CD14-positive monocyte (primary cell): ENCODE results near the gene SART1. TPM values are rescaled to one million over a fixed set of nuclear protein-coding genes. Genes with fewer than 3 reads are reported as not detected.

Experiments
- DNase-seq, 3 donors: peaks; one replicate each; pipeline ENCODE4 v3.0.0-alpha.2; 2011 to 2022
- H2AFZ ChIP-seq: 2 replicates; pipeline ENCODE4 v1.6.0; 2012; ENCODE audit warnings: mild to moderate bottlenecking, low read depth, low read length, inconsistent platforms; ENCODE audit not compliant: insufficient read depth, poor library complexity, severe bottlenecking
- H3K27ac ChIP-seq, 2 donors: 1 replicate in 1 of 2; 2 replicates in 1 of 2; pipeline ENCODE4 v1.5.1; 2012 to 2013; ENCODE audit warnings: low read length in 2 of 2, control low read depth in 1 of 2, inconsistent platforms in 1 of 2, low read depth in 1 of 2, mild to moderate bottlenecking in 1 of 2
- H3K27me3 ChIP-seq, 2 donors: one replicate each; pipeline versions ENCODE4 v1.6.0 to v1.6.1; 2011 to 2013; ENCODE audit warnings: low read length in 2 of 2; ENCODE audit not compliant: control insufficient read depth in 2 of 2, insufficient read depth in 2 of 2
- H3K36me3 ChIP-seq, 2 donors: replicated peaks in 1 of 2; 1 replicate in 1 of 2; 2 replicates in 1 of 2; pipeline versions ENCODE4 v1.5.1 to v1.6.1; 2012 to 2013; ENCODE audit warnings: low read length in 2 of 2, control low read depth in 1 of 2, inconsistent platforms in 1 of 2, mild to moderate bottlenecking in 1 of 2; ENCODE audit not compliant: insufficient read depth in 2 of 2, control insufficient read depth in 1 of 2
- H3K4me1 ChIP-seq, 2 donors: 1 replicate in 1 of 2; 2 replicates in 1 of 2; pipeline versions ENCODE4 v1.5.1 to v1.6.1; 2012 to 2013; ENCODE audit warnings: low read length in 2 of 2, control low read depth in 1 of 2, inconsistent platforms in 1 of 2, mild to moderate bottlenecking in 1 of 2, moderate library complexity in 1 of 2; ENCODE audit not compliant: insufficient read depth in 2 of 2, control insufficient read depth in 1 of 2
- H3K4me2 ChIP-seq: replicated peaks from 2 replicates; pipeline ENCODE3; 2012; ENCODE audit warnings: low read length, moderate library complexity, mild to moderate bottlenecking; ENCODE audit not compliant: poor library complexity, severe bottlenecking; ENCODE audit errors: extremely low read depth
- H3K4me3 ChIP-seq, 3 experiments: fragments of 200-600 bp in 1 of 3; sonication (generic) in 1 of 3; replicated peaks in 1 of 3; 1 replicate in 2 of 3; 2 replicates in 1 of 3; pipeline ENCODE4 v1.5.1; 2011 to 2013; ENCODE audit warnings: low read length in 3 of 3, mild to moderate bottlenecking in 3 of 3, control low read depth in 2 of 3, low read depth in 2 of 3, inconsistent platforms in 1 of 3, moderate library complexity in 1 of 3
- H3K79me2 ChIP-seq: 2 replicates; pipeline ENCODE4 v1.6.0; 2012; ENCODE audit warnings: mild to moderate bottlenecking, control low read depth, inconsistent platforms, low read length, moderate library complexity; ENCODE audit not compliant: insufficient read depth
- H3K9ac ChIP-seq: 2 replicates; pipeline ENCODE4 v1.6.0; 2017; ENCODE audit warnings: low read length, mild to moderate bottlenecking; ENCODE audit not compliant: insufficient read depth, poor library complexity, severe bottlenecking
- H3K9me3 ChIP-seq, 2 donors: replicated peaks in 1 of 2; 1 replicate in 1 of 2; 2 replicates in 1 of 2; pipeline versions ENCODE4 v1.5.1 to v1.6.1; 2012 to 2013; ENCODE audit warnings: low read length in 2 of 2, control low read depth in 1 of 2; ENCODE audit not compliant: control insufficient read depth in 1 of 2, insufficient read depth in 1 of 2
- H4K20me1 ChIP-seq: 2 replicates; pipeline ENCODE4 v1.6.0; 2012; ENCODE audit warnings: mild to moderate bottlenecking, low read length, control low read depth, moderate library complexity; ENCODE audit not compliant: insufficient read depth
- H3K27ac Mint-ChIP-seq, 7 donors: one replicate each; pipeline ENCODE4 v1.8.0; 2020; ENCODE audit warnings: mild to moderate bottlenecking in 7 of 7, mixed read lengths in 7 of 7, moderate library complexity in 6 of 7, inconsistent platforms in 2 of 7
- H3K27me3 Mint-ChIP-seq, 3 donors: one replicate each; pipeline ENCODE4 v1.8.0; 2021 to 2022; ENCODE audit warnings: low read depth in 3 of 3, mild to moderate bottlenecking in 3 of 3, mixed read lengths in 3 of 3, moderate library complexity in 3 of 3, inconsistent platforms in 1 of 3
- H3K36me3 Mint-ChIP-seq, 2 donors: one replicate each; pipeline ENCODE4 v1.8.0; 2020; ENCODE audit warnings: mixed read lengths in 2 of 2, inconsistent platforms in 1 of 2, mild to moderate bottlenecking in 1 of 2
- H3K4me1 Mint-ChIP-seq: one replicate; pipeline ENCODE4 v1.8.0; 2020; ENCODE audit warnings: mild to moderate bottlenecking, mixed read lengths
- H3K4me3 Mint-ChIP-seq, 2 donors: one replicate each; pipeline ENCODE4 v1.8.0; 2020; ENCODE audit warnings: mild to moderate bottlenecking in 2 of 2, mixed read lengths in 2 of 2, moderate library complexity in 1 of 2
- H3K9me3 Mint-ChIP-seq, 7 donors: one replicate each; pipeline ENCODE4 v1.8.0; 2020 to 2022; ENCODE audit warnings: mixed read lengths in 7 of 7, mild to moderate bottlenecking in 6 of 7, moderate library complexity in 6 of 7, inconsistent platforms in 2 of 7
- CTCF ChIP-seq: fragments of 200-600 bp; IDR thresholded peaks from one replicate; pipeline ENCODE4 v1.8.0; 2022; ENCODE audit warnings: antibody characterized with exemption, mild to moderate bottlenecking
- WGBS: methylation state at CpG from one replicate; pipeline ENCODE4 v1.1.5; 2013; ENCODE audit warnings: missing lambda C conversion rate; ENCODE audit not compliant: insufficient coverage; 5-methylcytosine and 5-hydroxymethylcytosine counted together
- intact Hi-C, 2 donors: fragments of 100-400 bp; cut with micrococcal nuclease; formaldehyde crosslinking; loops; one replicate each; pipeline versions ENCODE4 v1.15.0 to v1.15.1; 2023
- polyA plus RNA-seq, 3 donors: library from polyadenylated mRNA; depleted of rRNA in 1 of 3; unstranded in 2 of 3; stranded (reverse) in 1 of 3; fragments of 300-500 nt in 2 of 3; fragments of >200 nt in 1 of 3; fragmentation: Illumina TruSeq in 2 of 3; gene quantifications; 1 replicate in 2 of 3; 2 replicates in 1 of 3; pipeline ENCODE4 v1.2.3, GENCODE V29; 2012 to 2021

The SART1 gene
- polyA plus RNA-seq, 3 donors = 8.9 to 52.8 (median 16.1) TPM

GRCh38 chr11:65937766-65938165 lies 23.8 kb upstream of the SART1 start:
- H3K9ac ChIP-seq = no peak overlapping the region
- no peak overlapping the region for H3K4me3 Mint-ChIP-seq

GRCh38 chr11:65941720-65942310 lies 19.7 kb upstream of the SART1 start:
- TF ChIP-seq CTCF = no peak
- Histone ChIP-seq H3K79me2 (no peaks in the 10 kb centered on the region), H3K4me3 (peak overlapping the region in 2 of 3 experiments; percentile 8 to 63), H4K20me1 (no peaks in the 10 kb centered on the region), H3K27me3 (no peaks in the 10 kb centered on the region), H3K4me1 (peaks cover 27 to 30% of the 10 kb centered on the region in 2 donors), H3K36me3 (no peaks in the 10 kb centered on the region), H3K9me3 (no peaks in the 10 kb centered on the region), H3K4me2 (peak overlapping the region; percentile 70), H3K9ac (peak overlapping the region; percentile 48), H2AFZ (peak overlapping the region; percentile 69), H3K27ac (peak overlapping the region; percentile 80 to 85)
- Mint-ChIP-seq H3K27ac (peak overlapping the region; percentile 92 to 98 (median 97)), H3K9me3 (peaks cover 0 to 4% (median 0%) of the 10 kb centered on the region in 7 donors), H3K4me1 (peaks cover 30% of the 10 kb centered on the region), H3K36me3 (no peaks in the 10 kb centered on the region), H3K27me3 (peaks cover 1 to 11% (median 1%) of the 10 kb centered on the region in 3 donors), H3K4me3 (peak overlapping the region; percentile 47 to 81)
- WGBS = 51% methylated on average over 6 of the region's 9 CpGs
- DNase-seq = no peak
- intact Hi-C loops = no loop called here

More at GRCh38 chr11:65937766-65938165, 23.8 kb upstream of the SART1 start:
- H3K9me3 Mint-ChIP-seq = peaks cover 0 to 9% (median 0%) of the 10 kb centered on the region in 7 donors
- WGBS = 58% methylated on average over 3 of the region's 4 CpGs
- Histone ChIP-seq H3K27me3 (no peaks in the 10 kb centered on the region), H4K20me1 (no peaks in the 10 kb centered on the region), H3K4me3 (no peak overlapping the region), H3K79me2 (no peaks in the 10 kb centered on the region), H3K36me3 (no peaks in the 10 kb centered on the region), H3K9me3 (no peaks in the 10 kb centered on the region), H3K4me2 (no peak overlapping the region), H3K4me1 (peaks cover 27 to 30% of the 10 kb centered on the region in 2 donors), H3K27ac (no peak overlapping the region), H2AFZ (no peak overlapping the region)
- intact Hi-C loops = no loop called here
- no peak overlapping the region for H3K27ac Mint-ChIP-seq
- H3K4me1 Mint-ChIP-seq = peaks cover 33% of the 10 kb centered on the region
- peaks cover 1 to 11% (median 1%) of the 10 kb centered on the region in 3 donors for H3K27me3 Mint-ChIP-seq
- DNase-seq = no peak
- no peak for TF ChIP-seq CTCF
- no peaks in the 10 kb centered on the region for H3K36me3 Mint-ChIP-seq
